Activated naive CD4-positive, alpha-beta T cell treated with anti-CD3 and anti-CD28 coated beads, Interleukin-2, amount 10 ng/mL, durations not matched to agents 7 days and 5 days (primary cell): ENCODE measurements around the gene SLC35A4.

Source experiments
- CTCF ChIA-PET: fragments of 350-600 bp; sonication (Branson Sonifier 250); formaldehyde crosslinking; loops from one replicate; lab custom pipeline; 2021; ENCODE audit warnings: antibody characterized with exemption; lab: Charles Lee
- DNase-seq: peaks from one replicate; pipeline ENCODE4 v3.0.0-alpha.2; 2020
- H3K27ac Mint-ChIP-seq: one replicate; pipeline ENCODE4 v1.8.0; 2021; ENCODE audit warnings: mild to moderate bottlenecking, moderate library complexity, mixed read lengths
- H3K27me3 Mint-ChIP-seq: one replicate; pipeline ENCODE4 v1.8.0; 2021; ENCODE audit warnings: mild to moderate bottlenecking, mixed read lengths
- H3K36me3 Mint-ChIP-seq: one replicate; pipeline ENCODE4 v1.8.0; 2021; ENCODE audit warnings: mixed read lengths
- H3K4me1 Mint-ChIP-seq: one replicate; pipeline ENCODE4 v1.8.0; 2021; ENCODE audit warnings: mixed read lengths
- H3K4me3 Mint-ChIP-seq: one replicate; pipeline ENCODE4 v1.8.0; 2021; ENCODE audit warnings: mild to moderate bottlenecking, moderate library complexity, mixed read lengths
- H3K9me3 Mint-ChIP-seq: one replicate; pipeline ENCODE4 v1.8.0; 2021; ENCODE audit warnings: mixed read lengths

Gene SLC35A4

DNA sequence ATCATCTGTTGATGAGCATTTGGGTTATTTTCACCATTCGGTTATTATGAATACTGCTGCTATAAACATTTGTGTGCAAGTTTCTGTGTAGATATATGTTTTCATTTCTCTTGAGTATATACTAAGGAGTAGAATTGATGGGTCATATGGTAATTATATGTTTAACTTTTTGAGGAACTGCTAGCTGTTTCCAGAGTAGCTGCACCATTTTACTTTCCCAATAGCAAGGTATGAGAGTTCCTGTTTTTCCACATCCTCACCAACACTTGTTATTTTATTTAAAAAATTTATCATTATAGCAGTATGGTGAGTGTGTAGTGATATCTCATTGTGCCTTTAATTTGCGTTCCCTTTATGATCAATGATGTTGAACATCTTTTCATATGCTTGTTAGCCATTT lies 39.1 kb downstream of the SLC35A4 start:
- Mint-ChIP-seq H3K9me3 (no peaks in the 10 kb centered on the region), H3K4me1 (peaks cover under 1% of the 10 kb centered on the region), H3K4me3 (no peak overlapping the region), H3K27me3 (peaks cover 11% of the 10 kb centered on the region), H3K27ac (no peak overlapping the region), H3K36me3 (no peaks in the 10 kb centered on the region)
- no peak for DNase-seq
- CTCF ChIA-PET: no interaction called here

DNA sequence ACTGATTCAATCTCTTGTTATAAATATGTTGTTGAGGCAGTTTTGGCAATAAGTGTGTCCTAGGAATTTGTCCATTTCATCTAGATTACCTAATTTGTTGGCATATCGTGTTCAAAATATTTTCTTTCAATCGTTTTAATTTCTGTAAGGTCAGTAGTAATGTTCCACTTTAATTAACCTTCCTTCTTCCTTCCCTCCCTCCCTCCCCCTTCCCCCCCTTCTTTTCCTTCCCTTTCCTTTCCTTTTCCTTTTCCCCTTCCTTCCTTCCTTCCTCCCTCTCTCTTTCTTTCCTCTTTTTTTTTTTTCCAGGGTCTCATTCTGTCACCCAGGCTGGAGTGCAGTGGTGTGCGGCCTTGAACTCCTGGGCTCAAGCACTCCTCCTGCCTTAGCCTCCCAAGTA lies 41.3 kb downstream of the SLC35A4 start:
- Mint-ChIP-seq H3K27me3 (peaks cover 16% of the 10 kb centered on the region), H3K4me3 (no peak overlapping the region), H3K4me1 (peaks cover 11% of the 10 kb centered on the region), H3K36me3 (no peaks in the 10 kb centered on the region), H3K9me3 (no peaks in the 10 kb centered on the region), H3K27ac (no peak overlapping the region)
- CTCF ChIA-PET: no interaction called here
- no peak for DNase-seq

DNA sequence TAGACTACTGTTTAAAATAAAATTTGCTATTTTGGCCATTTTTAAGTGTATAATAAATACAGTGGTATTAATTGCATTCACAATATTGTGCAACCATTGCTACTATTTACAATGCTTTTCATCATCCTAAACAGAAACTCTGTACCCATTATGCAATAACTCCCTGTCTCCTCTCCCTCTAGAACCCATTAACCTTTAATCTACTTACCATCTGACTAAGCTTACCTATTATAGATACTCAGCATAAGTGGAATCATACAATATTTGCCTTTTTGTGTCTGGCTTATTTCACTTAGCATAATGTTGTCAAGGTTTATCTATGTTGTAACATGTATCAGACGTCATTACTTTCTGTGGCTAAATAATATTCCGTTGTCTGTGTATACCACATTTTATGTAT lies 42.4 kb downstream of the SLC35A4 start:
- no peak overlapping the region for H3K4me3 Mint-ChIP-seq
- no peak for DNase-seq
- CTCF ChIA-PET: no interaction called here
- H3K4me1 Mint-ChIP-seq: peaks cover 21% of the 10 kb centered on the region
- no peaks in the 10 kb centered on the region for H3K36me3 Mint-ChIP-seq
- no peaks in the 10 kb centered on the region for H3K9me3 Mint-ChIP-seq
- no peak overlapping the region for H3K27ac Mint-ChIP-seq
- H3K27me3 Mint-ChIP-seq: peaks cover 16% of the 10 kb centered on the region

DNA sequence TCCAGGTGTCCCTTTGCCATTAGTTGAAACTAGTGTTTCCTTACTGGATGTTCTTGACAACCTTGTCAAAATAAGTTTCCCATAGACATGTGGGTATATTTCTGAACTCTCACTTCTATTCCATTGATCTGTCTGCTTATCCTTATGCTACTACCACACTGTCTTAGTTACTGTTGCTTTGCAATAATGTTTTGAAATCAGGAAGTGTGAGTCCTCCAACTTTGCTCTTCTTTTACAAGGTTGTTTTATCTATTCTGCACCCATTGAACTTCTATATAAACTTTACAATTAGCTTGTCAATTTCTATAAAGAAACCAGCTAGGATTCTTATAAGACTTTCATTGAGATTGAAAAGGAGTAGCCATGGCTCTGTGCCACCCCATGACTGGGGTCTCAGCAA lies 44.1 kb downstream of the SLC35A4 start:
- CTCF ChIA-PET: no interaction called here

DNA sequence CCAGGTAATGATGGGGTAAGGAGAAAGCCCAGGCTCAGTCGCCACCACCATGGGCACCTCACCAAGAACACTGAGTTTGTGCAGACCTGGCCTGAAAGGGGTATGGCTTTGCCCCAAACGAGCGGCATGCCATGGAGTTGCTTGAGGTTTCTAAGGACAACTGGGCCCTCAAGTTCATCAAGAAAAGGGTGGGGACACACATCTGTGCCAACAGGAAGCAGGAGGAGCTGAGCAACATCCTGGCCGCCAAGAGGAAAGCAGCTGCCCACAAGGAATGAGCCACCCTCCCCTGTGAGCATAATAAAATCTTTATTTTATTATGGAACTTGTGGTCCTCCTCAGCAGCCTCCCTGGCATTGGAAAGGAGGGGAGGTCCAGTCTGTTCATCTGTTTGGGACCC lies 44.5 kb downstream of the SLC35A4 start:
- CTCF ChIA-PET: no interaction called here
- no peak overlapping the region for H3K27ac Mint-ChIP-seq
- H3K9me3 Mint-ChIP-seq: no peaks in the 10 kb centered on the region
- H3K36me3 Mint-ChIP-seq: no peaks in the 10 kb centered on the region
- H3K4me3 Mint-ChIP-seq: no peak overlapping the region
- H3K27me3 Mint-ChIP-seq: peaks cover 13% of the 10 kb centered on the region
- H3K4me1 Mint-ChIP-seq: peaks cover 27% of the 10 kb centered on the region
- DNase-seq: no peak

More for the DNA sequence above, 44.1 kb downstream of the SLC35A4 start:
- no peak overlapping the region for H3K27ac Mint-ChIP-seq
- H3K27me3 Mint-ChIP-seq: peaks cover 13% of the 10 kb centered on the region
- no peaks in the 10 kb centered on the region for H3K9me3 Mint-ChIP-seq
- H3K36me3 Mint-ChIP-seq: no peaks in the 10 kb centered on the region
- no peak overlapping the region for H3K4me3 Mint-ChIP-seq
- DNase-seq: no peak
- H3K4me1 Mint-ChIP-seq: peaks cover 27% of the 10 kb centered on the region

DNA sequence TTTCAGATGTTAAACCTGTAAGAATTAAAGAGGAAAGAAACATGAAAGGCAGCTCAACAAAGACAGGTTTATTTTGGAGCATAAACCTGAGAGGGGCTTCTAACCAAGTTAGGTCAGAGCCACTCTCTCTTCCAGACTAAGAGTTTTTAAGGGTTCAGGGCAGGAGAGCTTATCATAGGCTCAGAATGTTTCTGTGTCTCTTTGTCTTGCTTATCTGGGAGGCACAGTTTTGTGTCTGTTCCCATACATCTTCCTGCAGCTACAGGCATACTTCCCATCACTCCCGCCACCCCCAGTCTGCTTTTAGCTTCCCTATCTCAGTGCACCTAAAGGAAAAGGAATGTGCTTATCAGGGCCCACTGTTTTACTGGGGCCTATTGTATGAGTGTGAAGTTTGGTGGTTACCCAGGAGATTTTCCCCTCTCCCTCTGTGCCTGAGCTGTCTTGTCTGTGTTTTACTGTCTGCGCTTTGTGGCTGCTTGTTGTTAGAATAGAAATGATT lies 46.4 kb downstream of the SLC35A4 start:
- no peak for DNase-seq
- CTCF ChIA-PET: no interaction called here
- no peaks in the 10 kb centered on the region for H3K36me3 Mint-ChIP-seq
- H3K4me1 Mint-ChIP-seq: peaks cover 27% of the 10 kb centered on the region
- no peaks in the 10 kb centered on the region for H3K9me3 Mint-ChIP-seq
- no peak overlapping the region for H3K27ac Mint-ChIP-seq
- peaks cover 10% of the 10 kb centered on the region for H3K27me3 Mint-ChIP-seq
- H3K4me3 Mint-ChIP-seq: no peak overlapping the region
